Adrenal gland (tissue), 12 donors: ENCODE data around the gene IRS2. TPM values are rescaled to one million over a fixed set of nuclear protein-coding genes. Genes with fewer than 3 reads are reported as not detected.

Experiments used
- DNase-seq, 7 donors: peaks; one replicate each; pipeline ENCODE4 v3.0.0-alpha.2; 2019 to 2020
- H3K27ac ChIP-seq, 5 donors: fragments of 200-600 bp; sonication (generic) in 4 of 5; 1 replicate in 3 of 5; 2 replicates in 2 of 5; pipeline versions ENCODE4 v1.5.1 to v1.8.0; 2016 to 2020; ENCODE audit warnings: mild to moderate bottlenecking in 1 of 5
- H3K27me3 ChIP-seq: fragments of 200-600 bp; 2 replicates; pipeline ENCODE4 v1.8.0; 2021
- H3K36me3 ChIP-seq, 2 donors: fragments of 200-600 bp; replicated peaks in 1 of 2; 1 replicate in 1 of 2; 2 replicates in 1 of 2; pipeline versions ENCODE4 v1.5.1 to v1.8.0; 2018 to 2022
- H3K4me1 ChIP-seq, 2 donors: fragments of 200-600 bp; replicated peaks in 1 of 2; 1 replicate in 1 of 2; 2 replicates in 1 of 2; pipeline versions ENCODE4 v1.5.1 to v1.8.0; 2018 to 2021
- H3K4me3 ChIP-seq, 4 donors: fragments of 200-600 bp; sonication (generic) in 3 of 4; one replicate each; pipeline ENCODE4 v1.5.1; 2016 to 2018
- H3K9me3 ChIP-seq, 3 donors: fragments of 200-600 bp; sonication (generic) in 1 of 3; replicated peaks in 1 of 3; 1 replicate in 2 of 3; 2 replicates in 1 of 3; pipeline versions ENCODE4 v1.5.1 to v1.8.0; 2016 to 2021
- POLR2A ChIP-seq, 2 donors: fragments of 450-650 bp; IDR thresholded peaks; one replicate each; pipeline ENCODE4 v1.6.1; 2017; ENCODE audit warnings: antibody characterized with exemption in 2 of 2, mild to moderate bottlenecking in 2 of 2, moderate library complexity in 1 of 2
- WGBS, 4 donors: extraction: QIAGEN DNeasy Blood & Tissue Kit in 2 of 4; methylation state at CpG; one replicate each; pipeline versions ENCODE4 v1.1.5 to v1.1.7; 2013 to 2017; 5-methylcytosine and 5-hydroxymethylcytosine counted together
- intact Hi-C, 2 donors: fragments of 100-400 bp; cut with DNase I; formaldehyde crosslinking; loops; one replicate each; pipeline versions ENCODE4 v1.14.1 to v1.15.0; 2022 to 2023
- polyA plus RNA-seq, 3 donors: library from polyadenylated mRNA; stranded (reverse); fragments of 200-250 nt in 2 of 3; fragments of 350-450 nt in 1 of 3; fragmentation: Illumina TruSeq in 1 of 3; extraction: RNeasy Lipid Tissue Mini Kit (QIAGEN cat#74804) in 1 of 3; gene quantifications; one replicate each; pipeline ENCODE4 v1.2.3, GENCODE V29; 2013 to 2014
- total RNA-seq, 9 donors: library from RNA; depleted of rRNA in 4 of 9; stranded (reverse); fragments of >200 nt in 4 of 9; fragments of 120-200 nt in 1 of 9; fragmentation: NEBNext Ultra II Directional in 1 of 9; extraction: Animal tissue kit (Norgen Biotek cat#: 25700) in 1 of 9; gene quantifications; one replicate each; pipeline versions ENCODE4 v1.1.0 to v1.2.4, GENCODE V29; 2013 to 2023
- TF ChIP-seq, protein P1 (sequence below), 6 experiments: fragments of 450-650 bp in 4 of 6; fragments of 200-600 bp in 2 of 6; sonication (generic) in 1 of 6; IDR thresholded peaks; 1 replicate in 5 of 6; 2 replicates in 1 of 6; pipeline versions ENCODE4 v1.5.1 to v1.8.0; 2016 to 2021; ENCODE audit warnings: antibody characterized with exemption in 6 of 6, mild to moderate bottlenecking in 2 of 6, moderate library complexity in 1 of 6
- donor health status: healthy with polysubstance abuse.
- donor health status: Bipolar disorder and iron deficiency.
- donor health status: DM: yes; HTN: yes; CAD: no.
- donor health status: DM: no; HTN: no; CAD: no.
- donor health status: DM: no; HTN: no; CAD: no.
- donor health status: DM: yes; HTN: yes; CAD: no.

IRS2 gene
- total and polyA plus RNA-seq, 12 donors, result 11.0 to 84.2 (median 47.4) TPM

- Histone ChIP-seq H3K27ac (no peak overlapping the region), H3K36me3 (no peaks in the 10 kb centered on the region), H3K4me1 (no peaks in the 10 kb centered on the region), H3K9me3 (no peaks in the 10 kb centered on the region), H3K27me3 (no peaks in the 10 kb centered on the region), H3K4me3 (no peak overlapping the region)
- 53 to 68% (median 58%) methylated on average over 4 of the region's 4 CpGs for WGBS, 4 donors
- intact Hi-C loops, result no loop called here
- no peak for TF ChIP-seq POLR2A (IDR thresholded peaks at IDR 0.05)
- TF ChIP-seq, protein P1, sequence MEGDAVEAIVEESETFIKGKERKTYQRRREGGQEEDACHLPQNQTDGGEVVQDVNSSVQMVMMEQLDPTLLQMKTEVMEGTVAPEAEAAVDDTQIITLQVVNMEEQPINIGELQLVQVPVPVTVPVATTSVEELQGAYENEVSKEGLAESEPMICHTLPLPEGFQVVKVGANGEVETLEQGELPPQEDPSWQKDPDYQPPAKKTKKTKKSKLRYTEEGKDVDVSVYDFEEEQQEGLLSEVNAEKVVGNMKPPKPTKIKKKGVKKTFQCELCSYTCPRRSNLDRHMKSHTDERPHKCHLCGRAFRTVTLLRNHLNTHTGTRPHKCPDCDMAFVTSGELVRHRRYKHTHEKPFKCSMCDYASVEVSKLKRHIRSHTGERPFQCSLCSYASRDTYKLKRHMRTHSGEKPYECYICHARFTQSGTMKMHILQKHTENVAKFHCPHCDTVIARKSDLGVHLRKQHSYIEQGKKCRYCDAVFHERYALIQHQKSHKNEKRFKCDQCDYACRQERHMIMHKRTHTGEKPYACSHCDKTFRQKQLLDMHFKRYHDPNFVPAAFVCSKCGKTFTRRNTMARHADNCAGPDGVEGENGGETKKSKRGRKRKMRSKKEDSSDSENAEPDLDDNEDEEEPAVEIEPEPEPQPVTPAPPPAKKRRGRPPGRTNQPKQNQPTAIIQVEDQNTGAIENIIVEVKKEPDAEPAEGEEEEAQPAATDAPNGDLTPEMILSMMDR (IDR thresholded peaks at IDR 0.05), result no peak
- peak in 2 of 7 donors; percentile 33 to 35 for DNase-seq
Measured at GRCh38 chr13:109802936-109803335, 16.6 kb upstream of the IRS2 start.

DNA sequence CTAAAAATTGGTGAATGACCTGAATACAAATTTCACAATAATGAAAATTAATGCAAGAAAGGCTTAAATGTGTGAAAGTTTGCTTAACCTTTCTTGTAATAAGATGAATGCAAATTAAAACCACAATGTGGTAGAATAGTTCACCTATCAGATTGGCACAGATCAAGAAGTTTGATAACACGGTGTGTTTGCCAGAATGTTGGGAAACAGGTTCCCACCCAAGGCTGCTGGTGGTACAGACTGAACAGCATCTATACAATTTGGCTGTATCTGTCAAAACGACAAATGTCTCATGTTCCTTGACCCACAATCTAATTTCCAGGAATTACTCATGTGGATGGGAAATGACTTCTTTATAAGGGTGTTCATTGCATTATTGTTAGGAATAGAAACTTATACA, 8.6 kb upstream of the IRS2 start:
- TF ChIP-seq, protein P1 (IDR thresholded peaks at IDR 0.05), result no peak
- DNase-seq, result peak in 1 of 7 donors; percentile 48
- peaks cover 0 to 5% (median 0%) of the 10 kb centered on the region in 3 donors for H3K9me3 ChIP-seq
- no peaks in the 10 kb centered on the region for H3K27me3 ChIP-seq
- WGBS, 4 donors, result 17 to 36% (median 23%) methylated on average over 2 of the region's 2 CpGs
- no peak overlapping the region for H3K27ac ChIP-seq
- H3K4me1 ChIP-seq, result peaks cover 0 to 10% of the 10 kb centered on the region in 2 donors
- H3K36me3 ChIP-seq, result no peaks in the 10 kb centered on the region
- intact Hi-C loops, result no loop called here
- no peak overlapping the region for H3K4me3 ChIP-seq

DNA sequence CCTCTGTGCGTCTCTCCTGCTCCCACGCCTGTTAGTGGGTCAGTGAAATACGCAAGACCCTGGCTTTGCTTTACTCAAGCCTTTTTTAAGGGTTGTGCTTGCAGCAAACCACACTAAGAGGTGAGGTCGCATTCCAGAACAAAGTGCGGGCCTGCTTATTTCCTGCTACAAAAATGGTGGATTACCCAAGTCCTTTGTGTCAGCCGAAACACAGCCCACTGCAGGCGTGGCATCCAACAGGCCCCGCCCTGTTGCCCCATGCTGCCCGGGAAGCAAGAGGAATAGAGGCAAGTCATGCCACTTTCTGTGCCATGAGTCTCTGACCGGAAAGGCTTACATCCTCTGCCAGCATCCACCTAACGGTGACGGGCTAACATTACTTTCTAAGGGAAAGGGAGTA, 7.7 kb upstream of the IRS2 start:
- Histone ChIP-seq H3K27ac (no peak overlapping the region), H3K27me3 (no peaks in the 10 kb centered on the region), H3K4me3 (no peak overlapping the region), H3K4me1 (peaks cover 0 to 16% of the 10 kb centered on the region in 2 donors), H3K36me3 (no peaks in the 10 kb centered on the region), H3K9me3 (peaks cover 0 to 5% (median 0%) of the 10 kb centered on the region in 3 donors)
- 88 to 92% (median 90%) methylated on average over 12 of the region's 12 CpGs for WGBS, 4 donors
- peak in 1 of 7 donors; percentile 39 for DNase-seq
- no peak for TF ChIP-seq POLR2A (IDR thresholded peaks at IDR 0.05)
- TF ChIP-seq, protein P1 (IDR thresholded peaks at IDR 0.05), result no peak
- intact Hi-C loops, result no loop called here

GRCh38 chr13:109792416-109793059, 6.2 kb upstream of the IRS2 start:
- intact Hi-C loops, result no loop called here

More at GRCh38 chr13:109792416-109793059, 6.2 kb upstream of the IRS2 start:
- WGBS, 4 donors, result 82 to 90% (median 87%) methylated on average over 6 of the region's 6 CpGs
- DNase-seq, result no peak
- TF ChIP-seq, protein P1 (IDR thresholded peaks at IDR 0.05), result no peak
- TF ChIP-seq POLR2A (IDR thresholded peaks at IDR 0.05), result no peak
- H3K36me3 ChIP-seq, result no peaks in the 10 kb centered on the region
- H3K4me3 ChIP-seq, result no peak overlapping the region
- no peak overlapping the region for H3K27ac ChIP-seq
- no peaks in the 10 kb centered on the region for H3K27me3 ChIP-seq
- H3K4me1 ChIP-seq, result peaks cover 4 to 29% of the 10 kb centered on the region in 2 donors
- peaks cover 0 to 5% (median 0%) of the 10 kb centered on the region in 3 donors for H3K9me3 ChIP-seq
